ENCODE data around the gene CHSY1. TPM values are rescaled to one million over a fixed set of nuclear protein-coding genes. Genes with fewer than 3 reads are reported as not detected.

Gene CHSY1
- total RNA-seq, 1 experiment from 2014 or later, result 47.0 TPM

- intact Hi-C loops (cut with micrococcal nuclease; ENCODE audit: unreplicated experiment), result no loop called here
- TF ChIP-seq EZH2 (IDR thresholded peaks at IDR 0.05; ENCODE audit: borderline replicate concordance, low read depth, low read length, poor library complexity, severe bottlenecking), result no peak
- TF ChIP-seq, protein P1, sequence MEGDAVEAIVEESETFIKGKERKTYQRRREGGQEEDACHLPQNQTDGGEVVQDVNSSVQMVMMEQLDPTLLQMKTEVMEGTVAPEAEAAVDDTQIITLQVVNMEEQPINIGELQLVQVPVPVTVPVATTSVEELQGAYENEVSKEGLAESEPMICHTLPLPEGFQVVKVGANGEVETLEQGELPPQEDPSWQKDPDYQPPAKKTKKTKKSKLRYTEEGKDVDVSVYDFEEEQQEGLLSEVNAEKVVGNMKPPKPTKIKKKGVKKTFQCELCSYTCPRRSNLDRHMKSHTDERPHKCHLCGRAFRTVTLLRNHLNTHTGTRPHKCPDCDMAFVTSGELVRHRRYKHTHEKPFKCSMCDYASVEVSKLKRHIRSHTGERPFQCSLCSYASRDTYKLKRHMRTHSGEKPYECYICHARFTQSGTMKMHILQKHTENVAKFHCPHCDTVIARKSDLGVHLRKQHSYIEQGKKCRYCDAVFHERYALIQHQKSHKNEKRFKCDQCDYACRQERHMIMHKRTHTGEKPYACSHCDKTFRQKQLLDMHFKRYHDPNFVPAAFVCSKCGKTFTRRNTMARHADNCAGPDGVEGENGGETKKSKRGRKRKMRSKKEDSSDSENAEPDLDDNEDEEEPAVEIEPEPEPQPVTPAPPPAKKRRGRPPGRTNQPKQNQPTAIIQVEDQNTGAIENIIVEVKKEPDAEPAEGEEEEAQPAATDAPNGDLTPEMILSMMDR (conservative IDR thresholded peaks at IDR 0.05; ENCODE audit: low read depth, low read length), result no peak
- DNase-seq (ENCODE audit: low spot score), result no peak
- Histone ChIP-seq H3K4me1 (ENCODE audit: insufficient read depth, low read length, poor library complexity, severe bottlenecking) (peaks cover 16% of the 10 kb centered on the region), H3K27me3 (replicated peaks; ENCODE audit: insufficient read depth, low read depth, low read length, poor library complexity) (no peaks in the 10 kb centered on the region), H3K27ac (ENCODE audit: low read depth, low read length, poor library complexity, severe bottlenecking) (no peak overlapping the region), H3K36me3 (ENCODE audit: insufficient read depth, low read length, poor library complexity, severe bottlenecking) (peaks cover 19% of the 10 kb centered on the region), H3K4me3 (ENCODE audit: low read depth, low read length, poor library complexity, severe bottlenecking) (no peak overlapping the region), H3K9me3 (ENCODE audit: low read depth, low read length, poor library complexity, severe bottlenecking) (no peaks in the 10 kb centered on the region)
- POLR2A ChIA-PET (ENCODE audit: low non-redundant PET), result no interaction called here
- CTCF ChIA-PET, result no interaction called here
- BruUV-seq (replicated peaks), result no TSS peak
Measured at GRCh38 chr15:101237251-101237650, 14.6 kb downstream of the CHSY1 start.

GRCh38 chr15:101233651-101234280 lies 18.1 kb downstream of the CHSY1 start:
- CTCF ChIA-PET, result no interaction called here
- H3K36me3 ChIP-seq (ENCODE audit: insufficient read depth, low read length, poor library complexity, severe bottlenecking), result peaks cover 19% of the 10 kb centered on the region

DNA sequence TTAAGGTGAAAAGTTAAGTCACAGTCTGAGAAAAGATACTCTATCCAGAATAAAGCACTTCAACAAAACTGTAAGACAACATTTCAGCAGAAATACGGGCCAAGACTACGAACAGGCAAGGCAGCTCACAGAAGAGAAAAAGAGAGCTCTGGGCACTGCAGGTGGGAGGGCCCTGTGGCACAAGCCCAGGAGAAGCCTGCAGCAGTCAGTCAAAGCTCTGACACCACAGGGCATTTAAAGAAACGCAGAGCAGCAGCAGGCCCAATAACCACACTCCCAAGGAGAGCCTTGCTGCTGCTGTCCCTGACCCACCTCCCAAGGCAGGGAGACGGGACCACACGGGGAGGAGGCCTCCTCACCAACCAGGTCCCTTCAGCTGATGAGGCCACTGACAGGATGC lies 19.2 kb downstream of the CHSY1 start:
- CTCF ChIA-PET, result no interaction called here
- Histone ChIP-seq H3K36me3 (ENCODE audit: insufficient read depth, low read length, poor library complexity, severe bottlenecking) (peaks cover 19% of the 10 kb centered on the region), H3K27me3 (replicated peaks; ENCODE audit: insufficient read depth, low read depth, low read length, poor library complexity) (no peaks in the 10 kb centered on the region), H3K9me3 (ENCODE audit: low read depth, low read length, poor library complexity, severe bottlenecking) (peaks cover 5% of the 10 kb centered on the region), H3K4me1 (ENCODE audit: insufficient read depth, low read length, poor library complexity, severe bottlenecking) (no peaks in the 10 kb centered on the region), H3K27ac (ENCODE audit: low read depth, low read length, poor library complexity, severe bottlenecking) (no peak overlapping the region), H3K4me3 (ENCODE audit: low read depth, low read length, poor library complexity, severe bottlenecking) (no peak overlapping the region)
- POLR2A ChIA-PET (ENCODE audit: low non-redundant PET), result no interaction called here
- TF ChIP-seq, protein P1 (conservative IDR thresholded peaks at IDR 0.05; ENCODE audit: low read depth, low read length), result no peak
- no peak for TF ChIP-seq EZH2 (IDR thresholded peaks at IDR 0.05; ENCODE audit: borderline replicate concordance, low read depth, low read length, poor library complexity, severe bottlenecking)
- DNase-seq (ENCODE audit: low spot score), result no peak
- no TSS peak for BruUV-seq (replicated peaks)
- intact Hi-C loops (cut with micrococcal nuclease; ENCODE audit: unreplicated experiment), result no loop called here

More at GRCh38 chr15:101233651-101234280, 18.1 kb downstream of the CHSY1 start:
- no peaks in the 10 kb centered on the region for H3K27me3 ChIP-seq (replicated peaks; ENCODE audit: insufficient read depth, low read depth, low read length, poor library complexity)
- TF ChIP-seq EZH2 (IDR thresholded peaks at IDR 0.05; ENCODE audit: borderline replicate concordance, low read depth, low read length, poor library complexity, severe bottlenecking), result no peak
- TF ChIP-seq, protein P1 (conservative IDR thresholded peaks at IDR 0.05; ENCODE audit: low read depth, low read length), result no peak
- POLR2A ChIA-PET (ENCODE audit: low non-redundant PET), result no interaction called here
- DNase-seq (ENCODE audit: low spot score), result no peak
- intact Hi-C loops (cut with micrococcal nuclease; ENCODE audit: unreplicated experiment), result no loop called here
- H3K4me1 ChIP-seq (ENCODE audit: insufficient read depth, low read length, poor library complexity, severe bottlenecking), result no peaks in the 10 kb centered on the region
- no TSS peak for BruUV-seq (replicated peaks)
- H3K4me3 ChIP-seq (ENCODE audit: low read depth, low read length, poor library complexity, severe bottlenecking), result no peak overlapping the region
- H3K9me3 ChIP-seq (ENCODE audit: low read depth, low read length, poor library complexity, severe bottlenecking), result no peaks in the 10 kb centered on the region
- H3K27ac ChIP-seq (ENCODE audit: low read depth, low read length, poor library complexity, severe bottlenecking), result no peak overlapping the region
